Erythroblast (primary cell): ENCODE results near the gene GNB2.
A peak's percentile ranks its signal among the peaks of the same experiment; 100 is the strongest.

Experiments used
- DNase-seq, 2 experiments: peaks; one replicate each; lab custom pipeline; 2025; lab: John Stamatoyannopoulos, UW
- GATA1 ChIP-seq: IDR thresholded peaks from 2 replicates; pipeline ENCODE4 v1.6.1; 2011; ENCODE audit warnings: low read depth, mild to moderate bottlenecking, control low read depth, low read length, moderate library complexity
- POLR2A ChIP-seq: IDR thresholded peaks from 2 replicates; pipeline ENCODE4 v1.6.1; 2011; ENCODE audit warnings: mild to moderate bottlenecking, low read length

The GNB2 gene

DNA sequence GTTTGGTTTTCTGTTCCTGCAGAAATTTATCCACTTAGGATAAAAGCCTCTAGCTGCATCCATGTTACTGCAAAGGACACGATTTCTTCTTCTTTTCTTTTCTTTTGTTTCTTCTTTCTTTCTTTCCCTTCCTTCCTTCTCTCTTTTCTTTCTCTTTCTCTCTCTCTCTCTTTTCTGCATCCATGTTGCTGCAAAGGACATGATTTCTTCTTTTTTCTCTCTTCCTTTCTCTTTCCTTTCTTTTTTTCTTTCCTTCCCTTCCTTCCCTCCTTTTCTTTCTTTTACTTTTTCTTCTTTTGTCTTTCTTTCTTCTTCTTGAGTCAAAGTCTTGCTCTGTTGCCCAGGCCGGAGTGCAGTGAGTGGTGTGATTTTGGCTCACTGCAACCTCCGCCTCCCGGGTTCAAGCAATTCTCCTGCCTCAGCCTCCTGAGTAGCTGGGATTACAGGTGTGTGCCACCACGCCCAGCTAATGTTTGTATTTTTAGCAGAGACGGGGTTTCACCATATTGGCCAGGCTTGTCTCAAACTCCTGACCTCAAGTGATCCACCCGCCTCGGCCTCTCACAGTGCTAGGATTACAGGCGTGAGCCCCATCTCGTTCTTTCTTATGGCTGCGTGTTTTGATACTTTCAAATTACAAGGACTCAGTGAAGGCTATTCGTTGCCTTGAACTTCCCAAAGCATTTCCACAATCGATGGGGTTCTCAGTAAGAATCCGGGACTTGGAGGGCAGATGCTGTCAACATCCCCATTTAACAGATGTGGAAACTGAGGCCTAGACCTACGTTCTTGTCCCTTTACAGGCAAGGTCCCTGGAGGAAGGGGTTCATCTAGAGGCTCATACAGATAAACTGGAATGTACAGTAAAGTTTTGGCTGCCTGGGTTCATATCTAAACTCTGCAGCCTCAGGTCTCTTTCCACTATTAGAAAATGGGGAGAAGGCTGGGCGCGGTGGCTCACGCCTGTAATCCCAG lies 1.9 kb upstream of the GNB2 start:
- no peak for DNase-seq
- TF ChIP-seq GATA1 (no peak), POLR2A (no peak)

DNA sequence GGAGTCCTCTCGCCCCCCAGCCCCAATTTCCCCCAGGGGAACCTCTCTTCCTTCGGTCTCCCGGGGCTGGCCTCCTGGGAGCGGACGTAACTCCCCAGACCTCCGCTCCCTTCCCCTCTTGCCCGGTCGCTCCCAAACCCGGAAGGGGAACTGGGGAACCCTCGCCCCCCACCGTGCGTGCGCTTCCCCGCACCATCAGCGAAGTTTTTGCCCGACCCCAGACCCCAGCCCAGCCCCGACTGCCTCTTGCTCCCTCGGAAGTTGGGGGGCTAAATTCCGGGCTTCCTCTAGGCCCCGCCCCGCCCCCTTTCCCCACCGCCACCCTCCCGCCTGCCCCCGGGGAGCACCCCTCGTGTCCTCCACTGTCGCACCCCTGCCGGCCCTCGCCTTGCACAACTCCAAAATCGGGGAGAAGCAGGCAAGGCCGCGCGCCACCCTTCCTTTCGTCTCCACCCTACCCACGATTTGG lies 436 bp downstream of the GNB2 start:
- TF ChIP-seq GATA1 = no peak
- no peak for TF ChIP-seq POLR2A
- peak; percentile 71 to 81 for DNase-seq

DNA sequence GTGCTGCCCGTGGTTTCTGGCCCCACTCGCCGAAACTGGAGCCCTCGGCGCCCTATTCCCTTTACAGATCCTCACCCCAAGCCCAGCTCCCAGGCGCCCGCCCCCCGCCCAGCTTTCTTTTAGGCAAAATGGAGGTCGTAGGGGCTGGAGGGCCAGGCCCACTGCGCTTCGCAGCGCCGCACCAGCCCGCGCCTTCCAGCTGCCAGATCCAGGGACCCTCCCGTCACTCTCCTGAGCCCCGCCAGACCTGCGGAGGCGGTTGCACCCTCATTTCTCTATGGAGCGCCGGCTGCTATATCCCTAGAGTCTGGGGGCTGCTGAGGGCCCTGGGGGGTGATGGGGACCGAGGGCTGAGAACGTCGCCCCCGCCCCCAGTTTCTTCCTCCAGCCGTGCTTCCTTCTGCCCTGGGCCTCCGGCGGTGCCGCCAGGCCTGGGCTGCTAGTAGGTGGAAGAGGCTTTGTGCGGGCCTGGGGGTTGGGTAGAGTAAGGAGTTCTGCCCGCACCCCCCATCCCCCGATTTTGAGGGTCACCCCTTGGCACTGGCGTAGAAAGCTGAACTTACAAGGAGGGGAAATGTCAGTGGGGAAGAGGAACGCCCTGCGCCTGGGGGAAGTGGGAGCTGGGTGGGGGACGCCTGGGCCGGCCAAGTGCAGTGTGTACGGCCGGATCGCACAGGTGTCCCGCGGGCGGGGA lies 1.0 kb downstream of the GNB2 start:
- TF ChIP-seq POLR2A = no peak

DNA sequence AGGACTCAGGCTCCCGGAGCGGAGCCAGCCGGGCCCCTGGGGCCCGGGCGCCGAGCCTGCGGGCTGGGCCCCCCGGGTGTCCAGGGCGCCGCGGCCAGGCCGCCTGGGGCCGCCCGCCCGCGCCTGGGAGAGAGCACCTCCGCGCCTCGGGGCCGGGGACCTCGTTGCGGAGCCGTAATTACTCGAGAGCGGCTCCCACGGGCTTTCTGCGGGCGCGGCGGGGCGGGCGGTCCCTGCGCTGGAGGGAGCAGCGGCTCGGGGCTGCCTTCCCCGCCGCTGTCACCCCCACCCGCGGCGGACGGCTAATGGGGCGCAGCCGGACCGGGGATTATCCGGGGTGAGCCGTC lies 1.5 kb downstream of the GNB2 start:
- DNase-seq = peak; percentile 64 to 82

More for the DNA sequence above, 1.0 kb downstream of the GNB2 start:
- DNase-seq = peak; percentile 70 to 77

DNA sequence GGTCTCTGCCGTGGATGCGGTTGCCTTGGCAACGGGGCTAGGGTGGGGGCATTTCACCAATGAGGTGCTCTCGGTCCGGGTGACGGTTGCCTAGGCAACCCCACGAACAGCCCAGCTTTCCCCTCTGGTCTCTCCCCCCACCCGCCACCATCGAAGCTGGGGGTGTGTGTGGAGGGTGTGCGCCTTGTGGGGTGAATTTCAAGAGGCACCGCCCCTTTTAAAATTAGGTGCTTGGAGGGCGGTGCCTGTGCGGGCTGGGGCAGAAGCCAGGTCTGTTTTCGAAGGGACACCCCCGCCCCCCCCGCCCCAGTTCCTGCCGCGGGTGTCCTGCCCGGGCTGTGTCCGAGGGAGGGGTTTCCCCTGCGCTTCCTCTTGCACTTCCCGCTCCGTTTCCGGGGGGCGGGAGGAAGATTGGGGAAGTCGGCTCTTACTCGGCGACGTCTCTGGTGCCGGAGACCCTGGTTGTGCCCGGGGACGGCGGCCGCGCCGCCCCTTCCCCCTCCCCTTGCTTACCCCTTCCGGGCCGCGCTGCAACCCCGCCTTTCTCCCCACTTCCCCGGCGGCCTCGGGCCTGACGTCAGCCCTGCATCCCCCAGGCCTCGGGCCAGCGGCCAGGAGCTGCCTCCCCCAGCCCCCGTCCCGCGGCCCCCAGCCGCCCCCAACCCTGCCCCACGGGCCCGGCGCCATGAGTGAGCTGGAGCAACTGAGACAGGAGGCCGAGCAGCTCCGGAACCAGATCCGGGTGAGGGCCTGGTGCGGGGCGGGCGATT lies 2.2 kb downstream of the GNB2 start:
- TF ChIP-seq POLR2A (peak; percentile 24), GATA1 (no peak)
- peak; percentile 88 to 89 for DNase-seq

More for the DNA sequence above, 1.5 kb downstream of the GNB2 start:
- TF ChIP-seq POLR2A (no peak), GATA1 (no peak)

DNA sequence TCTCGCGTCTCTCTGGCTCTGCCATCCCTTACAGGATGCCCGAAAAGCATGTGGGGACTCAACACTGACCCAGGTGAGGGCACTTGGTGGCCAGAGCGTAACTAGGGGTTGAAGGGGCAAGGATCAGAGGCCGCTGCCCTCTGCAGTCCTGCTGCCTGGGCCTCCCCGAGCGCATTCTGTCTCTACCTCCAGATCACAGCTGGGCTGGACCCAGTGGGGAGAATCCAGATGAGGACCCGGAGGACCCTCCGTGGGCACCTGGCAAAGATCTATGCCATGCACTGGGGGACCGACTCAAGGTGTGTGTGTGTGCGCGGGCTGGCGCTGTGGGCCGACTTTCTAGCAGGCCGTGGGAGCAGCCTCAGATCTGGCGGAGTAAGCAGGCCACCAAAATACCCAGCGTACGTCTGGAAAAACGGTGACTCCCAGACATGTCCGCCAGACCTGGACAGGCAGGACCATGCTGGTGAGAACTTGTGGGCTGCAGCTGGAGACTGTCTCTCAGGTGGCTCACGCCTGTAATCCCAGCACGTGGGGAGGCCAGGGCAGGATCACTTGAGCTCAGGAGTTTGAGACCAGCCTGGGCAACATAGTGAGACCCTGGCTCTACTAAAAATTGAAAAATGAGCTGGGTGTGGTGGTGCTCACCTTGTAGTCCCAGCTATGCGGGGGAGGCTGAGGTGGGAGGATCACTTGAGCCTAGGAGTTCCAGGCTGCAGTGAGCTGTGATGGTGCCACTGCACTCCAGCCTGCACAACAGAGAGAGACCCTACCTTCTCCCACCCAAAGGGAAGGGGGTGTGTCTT lies 3.2 kb downstream of the GNB2 start:
- DNase-seq = no peak
- no peak for TF ChIP-seq GATA1
- TF ChIP-seq POLR2A = no peak

DNA sequence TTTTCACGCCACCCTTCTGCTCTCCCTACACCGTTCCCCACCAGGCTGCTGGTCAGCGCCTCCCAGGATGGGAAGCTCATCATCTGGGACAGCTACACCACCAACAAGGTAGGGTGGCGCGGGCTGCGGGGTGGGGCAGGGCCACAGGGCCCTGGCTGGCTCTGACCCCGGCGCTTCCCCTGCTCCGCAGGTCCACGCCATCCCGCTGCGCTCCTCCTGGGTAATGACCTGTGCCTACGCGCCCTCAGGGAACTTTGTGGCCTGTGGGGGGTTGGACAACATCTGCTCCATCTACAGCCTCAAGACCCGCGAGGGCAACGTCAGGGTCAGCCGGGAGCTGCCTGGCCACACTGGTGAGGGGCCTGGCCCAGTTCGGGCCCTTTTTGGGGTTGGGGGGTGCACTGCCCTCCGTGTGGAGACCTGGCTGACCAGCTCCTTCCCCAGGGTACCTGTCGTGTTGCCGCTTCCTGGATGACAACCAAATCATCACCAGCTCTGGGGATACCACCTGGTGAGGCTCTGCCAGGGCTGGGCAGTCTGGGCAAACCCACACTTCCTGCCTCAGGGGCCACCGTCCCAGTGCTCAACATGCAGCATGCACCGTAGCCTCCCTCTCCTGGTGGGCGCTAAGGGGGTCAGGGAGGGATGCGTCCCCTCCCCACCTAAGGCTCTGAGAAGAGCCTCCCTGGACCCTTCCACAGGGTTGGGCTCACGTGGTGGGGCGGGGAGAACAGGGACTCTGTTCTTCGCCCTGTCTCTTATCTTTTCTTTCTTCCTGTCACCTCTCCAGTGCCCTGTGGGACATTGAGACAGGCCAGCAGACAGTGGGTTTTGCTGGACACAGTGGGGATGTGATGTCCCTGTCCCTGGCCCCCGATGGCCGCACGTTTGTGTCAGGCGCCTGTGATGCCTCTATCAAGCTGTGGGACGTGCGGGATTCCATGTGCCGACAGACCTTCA lies 4.0 kb downstream of the GNB2 start:
- no peak for DNase-seq
- TF ChIP-seq POLR2A (no peak), GATA1 (no peak)

DNA sequence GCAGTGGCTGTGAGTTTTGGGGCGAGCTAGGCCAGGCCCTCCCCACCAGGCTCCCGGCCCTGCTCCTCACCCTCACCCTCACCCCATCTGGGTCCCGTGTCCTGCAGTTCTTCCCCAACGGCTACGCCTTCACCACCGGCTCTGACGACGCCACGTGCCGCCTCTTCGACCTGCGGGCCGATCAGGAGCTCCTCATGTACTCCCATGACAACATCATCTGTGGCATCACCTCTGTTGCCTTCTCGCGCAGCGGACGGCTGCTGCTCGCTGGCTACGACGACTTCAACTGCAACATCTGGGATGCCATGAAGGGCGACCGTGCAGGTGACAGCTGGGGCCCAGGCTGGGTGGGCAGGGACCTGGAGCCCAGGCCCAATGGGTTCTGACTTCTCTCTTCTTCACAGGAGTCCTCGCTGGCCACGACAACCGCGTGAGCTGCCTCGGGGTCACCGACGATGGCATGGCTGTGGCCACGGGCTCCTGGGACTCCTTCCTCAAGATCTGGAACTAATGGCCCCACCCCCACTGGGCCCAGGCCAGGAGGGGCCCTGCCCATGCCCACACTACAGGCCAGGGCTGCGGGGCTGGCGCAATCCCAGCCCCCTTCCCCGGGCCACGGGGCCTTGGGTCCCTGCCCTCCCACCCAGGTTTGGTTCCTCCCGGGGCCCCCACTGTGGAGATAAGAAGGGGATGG lies 4.9 kb downstream of the GNB2 start:
- DNase-seq = no peak
- TF ChIP-seq POLR2A (peak; percentile 29), GATA1 (no peak)

DNA sequence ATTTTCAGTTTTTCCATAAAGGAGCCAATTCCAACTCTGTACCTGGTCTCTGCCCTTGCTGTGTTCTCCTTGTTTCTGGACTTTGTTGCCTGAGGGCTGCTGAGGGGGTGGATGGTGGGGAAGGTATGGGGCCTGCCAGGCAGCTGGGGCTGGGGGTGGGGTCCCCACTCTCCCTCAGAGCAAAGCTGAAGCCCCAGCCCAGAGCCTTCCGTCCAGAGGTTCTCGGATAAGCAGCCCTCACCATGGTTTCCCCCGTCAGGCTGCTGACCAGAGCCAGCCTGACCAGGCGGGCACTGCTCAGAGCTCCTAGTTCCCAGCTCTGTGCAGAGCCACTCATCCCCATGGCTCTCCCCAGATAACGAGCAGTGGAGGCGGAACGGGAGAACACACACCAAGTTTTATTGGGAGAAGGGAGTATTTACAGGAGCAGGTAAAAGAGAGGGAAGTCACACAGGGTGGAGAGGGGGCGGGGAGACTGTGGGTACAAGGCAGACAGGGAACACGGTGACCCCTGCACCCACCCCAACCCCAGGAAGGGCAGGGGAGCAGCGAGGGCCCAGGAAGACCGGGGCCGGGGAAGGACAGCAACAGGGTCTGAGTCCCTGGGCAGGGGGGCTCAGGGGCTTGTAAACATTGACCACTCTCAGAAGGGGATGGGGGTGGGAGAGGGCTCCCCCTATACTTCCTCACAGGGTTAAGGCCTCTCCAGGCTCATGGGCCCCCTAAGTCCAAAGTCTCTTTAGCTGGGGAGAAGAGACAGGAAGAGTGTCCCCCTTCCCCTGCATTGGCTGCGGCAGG lies 5.8 kb downstream of the GNB2 start:
- no peak for DNase-seq
- TF ChIP-seq POLR2A (no peak), GATA1 (no peak)

DNA sequence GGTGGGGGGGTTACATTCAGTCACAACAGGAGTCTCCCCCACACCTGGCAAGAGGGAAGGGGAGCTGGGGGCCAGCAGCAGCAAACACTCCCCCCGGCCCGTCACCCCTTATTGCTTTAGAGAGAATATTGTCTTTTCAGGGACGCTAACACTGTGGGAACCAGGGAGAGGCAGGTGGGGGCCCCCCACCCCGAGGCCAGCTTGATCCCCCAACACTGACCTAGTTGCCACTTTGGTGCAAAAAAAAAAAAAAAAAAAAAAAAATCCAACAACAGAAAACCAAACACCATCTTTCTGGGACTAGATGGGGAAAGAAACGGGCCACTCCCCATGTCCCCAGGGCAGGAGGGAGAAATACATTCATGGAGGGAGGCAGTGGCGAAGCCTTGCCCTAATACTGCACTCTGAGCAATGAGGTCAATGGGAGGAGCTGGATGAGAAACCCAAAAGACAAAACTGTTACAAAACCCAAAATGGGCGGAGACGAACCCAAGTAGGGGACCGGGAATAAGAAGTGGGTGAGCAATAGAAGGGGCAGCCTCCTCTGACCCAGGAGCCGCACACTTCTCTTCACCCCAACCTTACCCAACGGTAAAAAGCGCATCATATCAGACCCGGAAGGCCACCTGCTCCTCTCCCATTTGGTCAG lies 6.5 kb downstream of the GNB2 start:
- DNase-seq = no peak
- TF ChIP-seq GATA1 (no peak), POLR2A (no peak)
